ES-I3 (cell line): ENCODE results near the gene STRA8.
"Not testable (repeated sequence)": the region's sequence is repeated elsewhere in the genome, so short reads cannot be mapped to it uniquely, and the experiment has no call there.

ENCODE experiments used
- H3K36me3 ChIP-seq: 2 replicates; pipeline ENCODE4 v1.6.1; 2013; ENCODE audit warnings: mild to moderate bottlenecking, low read length, control low read depth, moderate library complexity; ENCODE audit not compliant: insufficient read depth
- H3K4me1 ChIP-seq: 2 replicates; pipeline ENCODE4 v1.6.1; 2013; ENCODE audit warnings: mild to moderate bottlenecking, control low read depth, low read length; ENCODE audit not compliant: insufficient read depth
- H3K9ac ChIP-seq: 2 replicates; pipeline ENCODE4 v1.6.1; 2013; ENCODE audit warnings: low read depth, mild to moderate bottlenecking, low read length, moderate library complexity
- H3K9me3 ChIP-seq: 2 replicates; pipeline ENCODE4 v1.6.1; 2013; ENCODE audit warnings: mild to moderate bottlenecking, low read length, moderate library complexity; ENCODE audit not compliant: control insufficient read depth, insufficient read depth

The STRA8 gene

DNA sequence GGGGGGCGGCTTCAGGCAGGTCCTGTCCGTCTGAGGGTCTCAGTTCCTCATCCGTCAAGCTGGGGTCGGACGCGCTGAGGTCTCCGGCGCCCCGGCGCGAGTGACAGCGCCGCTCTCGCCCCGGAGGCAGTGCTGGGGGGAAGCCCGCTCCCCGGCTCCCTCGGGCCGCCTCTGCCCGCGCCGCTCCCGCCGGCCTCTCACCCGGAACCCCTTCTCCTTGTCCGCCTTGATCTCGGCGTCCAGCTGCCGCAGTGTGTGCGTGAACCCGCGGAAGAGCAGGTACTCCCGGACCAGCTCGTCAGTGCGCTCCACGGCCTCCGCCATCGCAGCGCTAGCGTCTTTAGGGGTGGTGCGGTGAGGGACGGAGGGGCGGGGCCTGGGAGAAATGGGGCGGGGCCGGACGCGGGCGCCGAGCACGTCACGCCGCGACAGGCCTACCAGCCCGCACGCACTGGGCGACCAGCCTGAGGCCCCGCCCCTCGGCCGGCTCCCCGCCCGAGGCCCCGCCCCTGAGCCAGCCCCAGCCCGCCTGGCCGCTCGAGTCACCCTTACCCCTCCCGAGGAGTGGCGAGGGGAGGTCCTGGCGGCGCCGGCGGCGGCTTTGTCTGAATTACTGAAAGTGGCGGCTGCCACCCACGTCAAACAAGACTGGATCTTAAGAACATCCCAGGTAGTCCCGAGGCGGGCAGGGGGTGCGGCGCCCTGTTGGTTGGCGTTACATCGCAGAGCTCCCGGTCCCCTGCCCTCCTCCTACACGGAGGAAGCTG lies 22.3 kb upstream of the STRA8 start, which contains the start of gene WDR91:
WDR91 (minus strand) TSS at position 348 of the 767 bp plus-strand sequence; CDS start at position 324, 24 bp downstream.
- H3K36me3 ChIP-seq: no peaks in the 10 kb centered on the region
- peak within 1 kb of the TSS; percentile 90 for H3K9ac ChIP-seq
- H3K9me3 ChIP-seq: no peaks in the 10 kb centered on the region
- peaks cover 5% of the 10 kb centered on the region for H3K4me1 ChIP-seq

- peak overlapping the region; percentile 80 for H3K9ac ChIP-seq
- H3K4me1 ChIP-seq, H3K36me3 ChIP-seq, H3K9me3 ChIP-seq: not testable (repeated sequence)
Observed at GRCh38 chr7:135211946-135212685, 21.5 kb upstream of the STRA8 start.

GRCh38 chr7:135213831-135214230 lies 19.8 kb upstream of the STRA8 start:
- Histone ChIP-seq H3K9ac (no peak overlapping the region), H3K4me1 (peaks cover 5% of the 10 kb centered on the region), H3K36me3 (no peaks in the 10 kb centered on the region), H3K9me3 (no peaks in the 10 kb centered on the region)

DNA sequence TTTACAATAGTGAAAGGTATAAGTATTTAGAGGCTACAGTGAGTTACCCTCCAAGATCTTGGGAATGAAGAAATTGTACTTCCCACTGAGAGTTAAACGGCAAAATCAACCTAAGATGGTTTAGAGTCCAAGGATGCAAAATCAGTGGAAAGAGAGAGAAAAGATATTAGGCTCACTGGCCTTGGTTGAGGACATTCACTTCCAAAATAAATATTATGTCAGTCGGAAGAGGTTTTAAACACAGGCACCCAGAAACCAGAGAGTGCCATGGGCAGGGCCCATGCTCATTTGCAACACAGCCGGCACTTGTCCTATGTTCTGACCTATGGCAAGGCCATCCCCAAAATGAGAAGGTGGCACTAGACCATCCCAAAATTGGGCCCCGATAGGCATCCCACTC lies 18.5 kb upstream of the STRA8 start:
- no peaks in the 10 kb centered on the region for H3K9me3 ChIP-seq
- no peak overlapping the region for H3K9ac ChIP-seq
- peaks cover 5% of the 10 kb centered on the region for H3K4me1 ChIP-seq
- H3K36me3 ChIP-seq: no peaks in the 10 kb centered on the region

DNA sequence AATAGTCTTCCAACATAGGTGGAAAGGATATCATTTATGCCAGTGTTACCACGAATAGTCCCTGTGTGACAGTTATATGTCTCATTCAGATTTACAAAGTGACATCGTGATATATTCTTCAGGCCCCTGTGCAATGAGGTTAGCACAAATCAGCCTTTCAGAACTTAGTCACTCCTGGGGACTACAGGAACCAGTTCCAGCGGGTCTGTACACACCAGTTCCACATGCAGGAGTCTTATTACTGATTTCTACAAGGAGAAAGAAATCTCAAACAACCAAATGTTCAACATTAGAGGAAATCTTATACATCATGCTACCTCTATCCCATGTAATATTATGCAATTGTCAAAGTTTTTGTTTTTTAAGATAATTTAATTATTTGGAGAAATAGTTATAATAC lies 17.9 kb upstream of the STRA8 start:
- Histone ChIP-seq H3K36me3 (no peaks in the 10 kb centered on the region; the same call in 1 of the 2 replicates), H3K9ac (no peak overlapping the region), H3K9me3 (no peaks in the 10 kb centered on the region; the same call in 1 of the 2 replicates), H3K4me1 (peaks cover 5% of the 10 kb centered on the region)

- Histone ChIP-seq H3K9ac (no peak overlapping the region), H3K4me1 (peaks cover 12% of the 10 kb centered on the region), H3K9me3 (no peaks in the 10 kb centered on the region; the same call in 1 of the 2 replicates), H3K36me3 (no peaks in the 10 kb centered on the region; the same call in 1 of the 2 replicates)
Observed at GRCh38 chr7:135217645-135218509, 15.8 kb upstream of the STRA8 start.

DNA sequence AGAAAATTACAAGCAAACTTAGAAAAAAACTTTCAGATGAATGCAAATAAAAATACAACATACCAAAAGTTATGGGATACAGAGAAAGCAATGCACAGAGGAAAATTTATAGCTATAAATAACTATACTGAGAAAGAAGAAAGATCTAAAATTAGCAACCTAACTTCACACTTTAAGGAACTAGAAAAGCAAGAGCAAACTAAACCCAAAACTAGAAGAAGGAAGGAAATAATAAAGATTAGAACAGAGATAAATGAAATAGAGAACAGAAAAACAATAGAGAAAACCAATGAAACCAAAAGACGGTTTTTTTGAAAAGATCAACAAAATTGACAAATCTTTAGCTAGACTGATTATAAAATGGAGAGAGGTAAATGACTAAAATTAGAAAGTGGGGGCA lies 9.6 kb upstream of the STRA8 start:
- no peaks in the 10 kb centered on the region; the same call in 1 of the 2 replicates for H3K36me3 ChIP-seq
- peaks cover 7% of the 10 kb centered on the region; the same call in 1 of the 2 replicates for H3K4me1 ChIP-seq

GRCh38 chr7:135231686-135232085 lies 2.0 kb upstream of the STRA8 start:
- no peaks in the 10 kb centered on the region for H3K36me3 ChIP-seq
- H3K9me3 ChIP-seq: no peaks in the 10 kb centered on the region
- H3K9ac ChIP-seq: no peak overlapping the region

More for the DNA sequence above, 9.6 kb upstream of the STRA8 start:
- Histone ChIP-seq H3K9ac (no peak overlapping the region), H3K9me3 (no peaks in the 10 kb centered on the region; the same call in 1 of the 2 replicates)

DNA sequence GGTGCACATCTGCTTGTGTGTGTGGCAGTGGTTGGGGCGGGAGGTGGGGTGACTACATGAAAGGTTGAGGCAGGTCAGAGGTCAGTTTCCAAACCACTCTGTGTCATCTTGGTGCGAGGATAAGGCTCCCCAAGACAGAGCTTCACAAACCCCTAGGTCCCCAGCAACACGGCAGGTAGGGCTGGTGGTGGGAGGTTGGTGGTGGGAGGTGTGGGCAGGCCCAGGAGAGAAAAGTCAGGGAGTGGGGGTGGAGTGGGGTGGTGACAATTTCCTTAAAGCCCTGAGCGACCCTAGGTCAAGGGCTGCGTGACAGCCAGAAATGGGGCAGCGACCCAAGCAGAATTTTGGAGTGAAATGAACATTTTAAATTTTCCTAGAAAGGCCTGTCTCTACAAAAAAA lies 1.6 kb upstream of the STRA8 start:
- Histone ChIP-seq H3K4me1 (no peaks in the 10 kb centered on the region), H3K9me3 (no peaks in the 10 kb centered on the region), H3K9ac (no peak overlapping the region), H3K36me3 (no peaks in the 10 kb centered on the region)

More at GRCh38 chr7:135231686-135232085, 2.0 kb upstream of the STRA8 start:
- no peaks in the 10 kb centered on the region for H3K4me1 ChIP-seq

- Histone ChIP-seq H3K36me3 (no peaks in the 10 kb centered on the region), H3K9ac (no peak overlapping the region), H3K4me1 (no peaks in the 10 kb centered on the region), H3K9me3 (no peaks in the 10 kb centered on the region)
Observed at GRCh38 chr7:135232720-135233119, 918 bp upstream of the STRA8 start.

- H3K4me1 ChIP-seq, H3K9ac ChIP-seq, H3K36me3 ChIP-seq, H3K9me3 ChIP-seq: not testable (repeated sequence)
Observed at GRCh38 chr7:135234095-135234494, 457 bp downstream of the STRA8 start.

- Histone ChIP-seq H3K9me3 (no peaks in the 10 kb centered on the region), H3K9ac (no peak overlapping the region), H3K36me3 (no peaks in the 10 kb centered on the region), H3K4me1 (no peaks in the 10 kb centered on the region)
Observed at GRCh38 chr7:135234727-135235126, 1.1 kb downstream of the STRA8 start.

DNA sequence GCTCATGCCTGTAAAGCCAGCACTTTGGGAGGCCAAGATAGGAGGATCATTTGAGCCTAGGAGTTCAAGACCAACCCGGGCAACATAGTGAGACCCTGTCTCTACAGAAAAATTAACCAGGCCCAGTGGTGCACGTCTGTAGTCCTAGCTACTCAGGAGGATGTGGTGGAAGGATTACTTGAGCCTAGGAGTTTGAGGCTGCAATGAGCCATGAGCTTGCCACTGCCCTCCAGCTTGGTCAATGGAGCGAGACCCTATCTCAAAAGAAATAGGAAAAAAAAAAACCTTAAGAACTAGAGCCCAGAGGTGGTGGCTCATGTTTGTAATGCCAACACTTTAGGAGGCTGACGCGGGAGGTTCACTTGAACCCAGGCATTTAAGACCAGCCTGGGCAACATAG lies 2.2 kb downstream of the STRA8 start:
- H3K36me3 ChIP-seq: no peaks in the 10 kb centered on the region
- no peaks in the 10 kb centered on the region for H3K9me3 ChIP-seq
- H3K9ac ChIP-seq: no peak overlapping the region
- H3K4me1 ChIP-seq: no peaks in the 10 kb centered on the region

- H3K36me3 ChIP-seq: no peaks in the 10 kb centered on the region
- no peak overlapping the region for H3K9ac ChIP-seq
- H3K4me1 ChIP-seq: no peaks in the 10 kb centered on the region
- no peaks in the 10 kb centered on the region for H3K9me3 ChIP-seq
Observed at GRCh38 chr7:135236727-135237126, 3.1 kb downstream of the STRA8 start.
